Testis (tissue), 3 donors: ENCODE results near the gene SDR39U1. TPM values are rescaled to one million over a fixed set of nuclear protein-coding genes. Genes with fewer than 3 reads are reported as not detected.

Experiments
- DNase-seq: peaks from one replicate; pipeline ENCODE4 v3.0.0-alpha.2; 2019
- H3K27ac ChIP-seq, 2 donors: fragments of 200-600 bp; sonication (generic); one replicate each; pipeline ENCODE4 v1.5.1; 2019
- H3K27me3 ChIP-seq: fragments of 200-600 bp; sonication (generic); one replicate; pipeline ENCODE4 v1.5.1; 2019
- H3K36me3 ChIP-seq: fragments of 200-600 bp; sonication (generic); one replicate; pipeline ENCODE4 v1.5.1; 2017; ENCODE audit warnings: low read depth; ENCODE audit errors: missing control alignments
- H3K4me1 ChIP-seq: fragments of 200-600 bp; sonication (generic); one replicate; pipeline ENCODE4 v1.5.1; 2019
- H3K4me3 ChIP-seq, 2 donors: fragments of 200-600 bp; sonication (generic); one replicate each; pipeline ENCODE4 v1.5.1; 2017 to 2019
- H3K9me3 ChIP-seq: fragments of 200-600 bp; sonication (generic); one replicate; pipeline ENCODE4 v1.5.1; 2017
- CTCF ChIP-seq, 3 experiments: fragments of 450-650 bp in 2 of 3; fragments of 200-600 bp in 1 of 3; sonication (generic) in 1 of 3; IDR thresholded peaks; one replicate each; pipeline ENCODE4 v1.5.1; 2016 to 2019; ENCODE audit warnings: antibody characterized with exemption in 3 of 3, mild to moderate bottlenecking in 2 of 3, moderate library complexity in 1 of 3
- POLR2A ChIP-seq: fragments of 450-650 bp; IDR thresholded peaks from one replicate; pipeline ENCODE4 v1.6.1; 2017; ENCODE audit warnings: antibody characterized with exemption, mild to moderate bottlenecking, moderate library complexity
- WGBS, 2 donors: methylation state at CpG; one replicate each; pipeline ENCODE4 v1.1.5; 2018; 5-methylcytosine and 5-hydroxymethylcytosine counted together
- intact Hi-C: fragments of 100-400 bp; cut with DNase I; formaldehyde crosslinking; loops from one replicate; pipeline ENCODE4 v1.15.1; 2023; ENCODE audit warnings: low total_unique reads
- polyA plus RNA-seq: library from polyadenylated mRNA; stranded (reverse); fragments of 350-450 nt; fragmentation: Illumina TruSeq; extraction: RNeasy Lipid Tissue Mini Kit (QIAGEN cat#74804); gene quantifications from one replicate; pipeline ENCODE4 v1.2.3, GENCODE V29; 2014; ENCODE audit warnings: low read depth, low replicate concordance; ENCODE audit not compliant: insufficient read depth
- total RNA-seq, 2 donors: library from RNA; depleted of rRNA; stranded (reverse); fragments of >200 nt; gene quantifications; one replicate each; pipeline ENCODE4 v1.2.3, GENCODE V29; 2016

Gene SDR39U1
- total and polyA plus RNA-seq, 3 donors from 2014 or later, result 76.6 to 86.1 (median 76.7) TPM

DNA sequence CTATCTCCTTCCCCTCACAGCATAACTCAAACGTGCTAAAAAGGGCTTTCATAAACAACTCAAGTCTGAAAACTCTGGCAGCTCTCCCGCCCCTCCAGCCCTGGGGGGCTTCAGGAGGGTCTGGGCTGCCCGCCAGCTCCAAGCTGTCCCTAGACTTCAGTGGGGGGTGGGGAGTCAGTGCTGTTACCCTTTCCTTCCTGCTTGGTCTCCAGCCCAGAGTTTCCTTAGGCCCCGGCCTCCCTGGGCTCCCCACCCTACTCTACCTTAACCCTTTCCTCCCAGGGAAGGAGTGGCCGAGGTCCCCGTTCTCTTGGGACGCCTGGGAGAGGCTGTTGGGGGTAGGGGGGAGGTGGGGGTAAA lies 44.3 kb downstream of the SDR39U1 start:
- no peak for DNase-seq
- TF ChIP-seq CTCF (IDR thresholded peaks at IDR 0.05) (no peak), POLR2A (no peak)
- Histone ChIP-seq H3K36me3 (no peaks in the 10 kb centered on the region), H3K27ac (peak overlapping the region; percentile 66 to 69), H3K9me3 (no peaks in the 10 kb centered on the region), H3K27me3 (no peaks in the 10 kb centered on the region), H3K4me1 (peaks cover 26% of the 10 kb centered on the region), H3K4me3 (peak overlapping the region; percentile 58 to 65)
- intact Hi-C loops, result no loop called here
- WGBS, 2 donors, result 17 to 39% methylated on average over 7 of the region's 7 CpGs

DNA sequence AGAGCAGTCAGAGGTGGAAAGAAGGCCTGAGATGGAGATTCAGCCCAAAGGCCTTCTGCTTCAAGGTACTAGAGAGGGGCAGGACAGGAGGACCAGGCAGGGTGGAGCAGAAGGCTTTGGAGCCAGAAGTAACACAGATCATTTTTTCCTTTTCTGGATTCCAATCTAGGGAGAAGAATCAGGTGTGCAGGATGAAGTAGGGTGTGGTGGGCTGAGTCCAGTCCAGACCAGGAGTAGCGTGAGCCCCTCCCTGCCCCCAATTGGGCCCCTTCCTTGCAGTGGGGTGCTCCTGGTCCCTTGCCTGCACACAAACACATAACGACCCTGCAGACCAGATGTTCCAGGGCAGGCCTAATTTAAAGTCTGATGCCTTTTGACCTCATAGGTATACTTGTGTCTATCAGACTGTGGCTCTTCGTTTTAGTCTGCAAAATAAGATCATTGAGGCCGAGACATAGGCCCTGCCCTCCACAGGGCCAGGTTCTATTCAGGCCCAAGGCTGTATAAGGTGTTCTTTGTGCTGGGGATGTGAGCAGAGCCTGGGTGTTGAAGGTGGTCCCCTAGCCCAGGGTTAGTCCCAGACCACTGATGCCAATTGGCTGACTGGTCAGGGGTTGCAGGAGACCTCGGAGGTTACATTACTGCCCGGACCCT lies 44.8 kb downstream of the SDR39U1 start:
- 47 to 57% methylated on average over 6 of the region's 6 CpGs for WGBS, 2 donors
- Histone ChIP-seq H3K27me3 (no peaks in the 10 kb centered on the region), H3K4me1 (peaks cover 26% of the 10 kb centered on the region), H3K9me3 (no peaks in the 10 kb centered on the region), H3K4me3 (no peak overlapping the region), H3K36me3 (no peaks in the 10 kb centered on the region), H3K27ac (peak overlapping the region; percentile 66 to 69)
- intact Hi-C loops, result no loop called here
- TF ChIP-seq CTCF (IDR thresholded peaks at IDR 0.05), result no peak
- no peak for TF ChIP-seq POLR2A
- no peak for DNase-seq

- TF ChIP-seq POLR2A (no peak), CTCF (IDR thresholded peaks at IDR 0.05) (no peak)
- intact Hi-C loops, result no loop called here
Observed at GRCh38 chr14:24395609-24396582, 46.7 kb downstream of the SDR39U1 start.

DNA sequence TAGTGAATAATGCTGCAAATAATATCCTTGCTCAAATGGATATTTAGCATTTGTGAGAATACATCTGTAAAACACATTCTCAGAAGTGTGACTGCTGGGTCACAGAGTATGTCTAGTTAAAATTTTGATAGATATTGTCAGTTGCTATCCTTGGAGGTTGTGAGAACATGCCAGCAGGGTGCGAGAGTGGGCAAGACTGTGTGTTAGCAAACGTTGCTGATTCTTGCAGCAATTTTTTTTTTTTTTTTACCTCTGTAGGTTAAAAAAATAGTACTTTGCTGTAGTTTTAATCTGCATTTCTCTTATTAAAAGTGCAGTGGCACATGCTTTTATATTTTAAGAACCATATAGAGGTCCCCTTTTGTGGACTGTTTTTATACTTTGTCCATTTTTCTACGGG lies 48.3 kb downstream of the SDR39U1 start:
- no peak for DNase-seq
- Histone ChIP-seq H3K4me3 (no peak overlapping the region), H3K36me3 (no peaks in the 10 kb centered on the region), H3K27me3 (no peaks in the 10 kb centered on the region), H3K27ac (no peak overlapping the region), H3K9me3 (no peaks in the 10 kb centered on the region), H3K4me1 (peaks cover 1% of the 10 kb centered on the region)
- TF ChIP-seq POLR2A (no peak), CTCF (IDR thresholded peaks at IDR 0.05) (no peak)
- intact Hi-C loops, result no loop called here
- WGBS, 2 donors, result 60 to 65% methylated on average over 3 of the region's 3 CpGs

More at GRCh38 chr14:24395609-24396582, 46.7 kb downstream of the SDR39U1 start:
- no peaks in the 10 kb centered on the region for H3K9me3 ChIP-seq
- WGBS, 2 donors, result 76 to 79% methylated on average over 8 of the region's 8 CpGs
- no peak overlapping the region for H3K27ac ChIP-seq
- no peaks in the 10 kb centered on the region for H3K27me3 ChIP-seq
- no peak overlapping the region for H3K4me3 ChIP-seq
- H3K36me3 ChIP-seq, result no peaks in the 10 kb centered on the region
- H3K4me1 ChIP-seq, result peaks cover 13% of the 10 kb centered on the region
- DNase-seq, result no peak
